Astrocyte (in vitro differentiated cells and primary cell): ENCODE measurements around the gene ETHE1. TPM values are rescaled to one million over a fixed set of nuclear protein-coding genes. Genes with fewer than 3 reads are reported as not detected.
A peak's percentile ranks its signal among the peaks of the same experiment; 100 is the strongest.

ENCODE experiments used
- DNase-seq: peaks from one replicate; pipeline ENCODE4 v3.0.0-alpha.2; 2010; ENCODE audit warnings: low read depth
- FAIRE-seq: peaks from 2 replicates; lab custom pipeline; 2011; peaks lifted over from hg19 to GRCh38; lab: Jason Lieb, UNC
- H2AFZ ChIP-seq: 2 replicates; pipeline ENCODE4 v1.6.0; 2012; ENCODE audit warnings: low read depth, low read length, inconsistent platforms
- H3K27ac ChIP-seq: 2 replicates; pipeline ENCODE4 v1.5.1; 2011; ENCODE audit warnings: low read depth, low read length, inconsistent platforms
- H3K27me3 ChIP-seq: 2 replicates; pipeline ENCODE4 v1.6.0; 2011; ENCODE audit warnings: low read length, inconsistent platforms; ENCODE audit not compliant: insufficient read depth
- H3K36me3 ChIP-seq: 2 replicates; pipeline ENCODE4 v1.5.1; 2011; ENCODE audit warnings: low read length, inconsistent platforms; ENCODE audit not compliant: insufficient read depth
- H3K4me1 ChIP-seq: 2 replicates; pipeline ENCODE4 v1.5.1; 2011; ENCODE audit warnings: low read length, inconsistent platforms; ENCODE audit not compliant: insufficient read depth
- H3K4me2 ChIP-seq: 2 replicates; pipeline ENCODE4 v1.6.0; 2012; ENCODE audit warnings: low read length, inconsistent platforms
- H3K4me3 ChIP-seq: 2 replicates; pipeline ENCODE4 v1.5.1; 2011; ENCODE audit warnings: low read depth, mild to moderate bottlenecking, low read length, inconsistent platforms; ENCODE audit not compliant: insufficient read depth
- H3K79me2 ChIP-seq: 2 replicates; pipeline ENCODE4 v1.6.0; 2012; ENCODE audit warnings: mild to moderate bottlenecking, low read length, inconsistent platforms; ENCODE audit not compliant: insufficient read depth
- H3K9ac ChIP-seq: 2 replicates; pipeline ENCODE4 v1.6.0; 2012; ENCODE audit warnings: mild to moderate bottlenecking, low read length, inconsistent platforms
- H3K9me3 ChIP-seq: 2 replicates; pipeline ENCODE4 v1.5.1; 2012; ENCODE audit warnings: low read depth, mild to moderate bottlenecking, low read length, inconsistent platforms; ENCODE audit not compliant: insufficient read depth
- H4K20me1 ChIP-seq: 2 replicates; pipeline ENCODE4 v1.6.0; 2012; ENCODE audit warnings: low read length, inconsistent platforms; ENCODE audit not compliant: insufficient read depth
- H3K27ac Mint-ChIP-seq: one replicate; pipeline ENCODE4 v1.8.0; 2021; ENCODE audit warnings: mild to moderate bottlenecking, mixed read lengths; ENCODE audit not compliant: unreplicated experiment
- H3K27me3 Mint-ChIP-seq: one replicate; pipeline ENCODE4 v1.8.0; 2021; ENCODE audit warnings: low read depth, mixed read lengths; ENCODE audit not compliant: unreplicated experiment
- H3K36me3 Mint-ChIP-seq: one replicate; pipeline ENCODE4 v1.8.0; 2021; ENCODE audit warnings: low read depth, mixed read lengths; ENCODE audit not compliant: unreplicated experiment
- H3K4me1 Mint-ChIP-seq: one replicate; pipeline ENCODE4 v1.8.0; 2021; ENCODE audit warnings: low read depth, mixed read lengths; ENCODE audit not compliant: unreplicated experiment
- H3K4me3 Mint-ChIP-seq: one replicate; pipeline ENCODE4 v1.8.0; 2021; ENCODE audit warnings: mild to moderate bottlenecking, moderate library complexity, mixed read lengths; ENCODE audit not compliant: unreplicated experiment
- H3K9me3 Mint-ChIP-seq: one replicate; pipeline ENCODE4 v1.8.0; 2021; ENCODE audit warnings: mild to moderate bottlenecking, mixed read lengths; ENCODE audit not compliant: unreplicated experiment
- EZH2 ChIP-seq: IDR thresholded peaks from 2 replicates; pipeline ENCODE4 v1.6.1; 2012; ENCODE audit warnings: mild to moderate bottlenecking, low read length, inconsistent platforms; ENCODE audit not compliant: insufficient read depth
- total RNA-seq: library from RNA; stranded (reverse); gene quantifications from 2 replicates; pipeline ENCODE4 v1.2.1, GENCODE V29; 2021
- TF ChIP-seq, protein P1 (sequence below): IDR thresholded peaks from 2 replicates; pipeline ENCODE4 v1.5.1; 2011; ENCODE audit warnings: low read depth, mild to moderate bottlenecking, inconsistent platforms, low read length, moderate library complexity; ENCODE audit not compliant: insufficient read depth

The ETHE1 gene
- total RNA-seq, 1 donor from 2014 or later: 50.7 TPM

DNA sequence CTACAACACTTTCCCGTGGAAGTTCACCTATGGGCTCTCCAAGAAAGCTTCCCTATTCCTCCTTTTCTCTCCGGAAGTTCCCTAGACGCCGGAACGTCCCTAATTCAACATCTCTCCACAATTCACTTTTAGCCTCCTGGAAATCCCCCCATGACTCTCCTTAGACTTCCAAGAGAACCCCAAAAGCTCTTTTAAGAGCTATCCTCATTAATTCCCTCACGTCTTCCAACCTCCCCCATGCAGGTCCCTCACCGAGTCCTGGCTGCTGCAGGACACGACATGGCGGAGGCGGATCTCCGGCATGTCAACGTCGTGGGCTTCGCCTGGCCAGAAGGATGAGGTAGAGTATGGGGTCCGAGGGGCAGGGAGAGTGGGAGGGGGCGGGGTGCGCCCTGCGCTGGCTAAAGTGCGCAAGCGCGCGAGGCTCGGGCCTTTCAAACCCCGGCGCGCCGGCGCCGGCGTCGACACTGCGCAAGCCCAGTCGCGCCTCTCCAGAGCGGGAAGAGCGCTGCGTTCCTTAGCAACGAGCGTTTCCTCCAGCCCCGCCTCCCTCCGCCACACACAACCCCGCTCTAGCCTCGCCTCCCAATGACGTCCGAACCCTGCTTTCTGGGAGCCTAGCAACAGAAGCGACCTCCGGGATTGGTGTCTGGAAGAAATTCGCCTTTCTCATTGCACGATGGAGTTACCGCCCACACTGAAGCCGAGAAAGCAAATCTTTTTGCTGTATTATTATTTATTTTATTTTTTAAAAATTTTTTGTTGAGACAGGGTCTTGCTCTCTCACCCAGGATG, 48.4 kb upstream of the ETHE1 start, which contains the start of the genes PINLYP and XRCC1:
Gene PINLYP, plus strand, starts transcription at position 646 of the 795 bp plus-strand sequence. CDS start 1,391 bp downstream, outside the sequence.
Gene XRCC1, minus strand, starts transcription at position 372 of the 795 bp plus-strand sequence. Its CDS starts 69 bp downstream, at position 303.
- H3K4me2 ChIP-seq: peak within 1 kb of the TSS; percentile 97
- TF ChIP-seq, protein P1, sequence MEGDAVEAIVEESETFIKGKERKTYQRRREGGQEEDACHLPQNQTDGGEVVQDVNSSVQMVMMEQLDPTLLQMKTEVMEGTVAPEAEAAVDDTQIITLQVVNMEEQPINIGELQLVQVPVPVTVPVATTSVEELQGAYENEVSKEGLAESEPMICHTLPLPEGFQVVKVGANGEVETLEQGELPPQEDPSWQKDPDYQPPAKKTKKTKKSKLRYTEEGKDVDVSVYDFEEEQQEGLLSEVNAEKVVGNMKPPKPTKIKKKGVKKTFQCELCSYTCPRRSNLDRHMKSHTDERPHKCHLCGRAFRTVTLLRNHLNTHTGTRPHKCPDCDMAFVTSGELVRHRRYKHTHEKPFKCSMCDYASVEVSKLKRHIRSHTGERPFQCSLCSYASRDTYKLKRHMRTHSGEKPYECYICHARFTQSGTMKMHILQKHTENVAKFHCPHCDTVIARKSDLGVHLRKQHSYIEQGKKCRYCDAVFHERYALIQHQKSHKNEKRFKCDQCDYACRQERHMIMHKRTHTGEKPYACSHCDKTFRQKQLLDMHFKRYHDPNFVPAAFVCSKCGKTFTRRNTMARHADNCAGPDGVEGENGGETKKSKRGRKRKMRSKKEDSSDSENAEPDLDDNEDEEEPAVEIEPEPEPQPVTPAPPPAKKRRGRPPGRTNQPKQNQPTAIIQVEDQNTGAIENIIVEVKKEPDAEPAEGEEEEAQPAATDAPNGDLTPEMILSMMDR: no peak
- no peak for TF ChIP-seq EZH2
- H3K9ac ChIP-seq: peak within 1 kb of the TSS; percentile 95
- H3K79me2 ChIP-seq: peaks cover 28% of the 10 kb centered on the region
- Mint-ChIP-seq H3K27me3 (peaks cover 13% of the 10 kb centered on the region), H3K36me3 (peaks cover 6% of the 10 kb centered on the region), H3K4me3 (peak within 1 kb of the TSS; percentile 95), H3K27ac (peak within 1 kb of the TSS; percentile 77), H3K9me3 (peaks cover 2% of the 10 kb centered on the region), H3K4me1 (peaks cover 2% of the 10 kb centered on the region)
- peak within 1 kb of the TSS; percentile 90 for H3K4me3 ChIP-seq
- H3K36me3 ChIP-seq: peaks cover 2% of the 10 kb centered on the region
- FAIRE-seq (peak; percentile 85), DNase-seq (peak; percentile 95)
- no peaks in the 10 kb centered on the region for H3K9me3 ChIP-seq
- peak within 1 kb of the TSS; percentile 85 for H3K27ac ChIP-seq
- H3K4me1 ChIP-seq: peaks cover 11% of the 10 kb centered on the region
- H4K20me1 ChIP-seq: peaks cover 2% of the 10 kb centered on the region
- H3K27me3 ChIP-seq: no peaks in the 10 kb centered on the region
- peak within 1 kb of the TSS; percentile 81 for H2AFZ ChIP-seq

DNA sequence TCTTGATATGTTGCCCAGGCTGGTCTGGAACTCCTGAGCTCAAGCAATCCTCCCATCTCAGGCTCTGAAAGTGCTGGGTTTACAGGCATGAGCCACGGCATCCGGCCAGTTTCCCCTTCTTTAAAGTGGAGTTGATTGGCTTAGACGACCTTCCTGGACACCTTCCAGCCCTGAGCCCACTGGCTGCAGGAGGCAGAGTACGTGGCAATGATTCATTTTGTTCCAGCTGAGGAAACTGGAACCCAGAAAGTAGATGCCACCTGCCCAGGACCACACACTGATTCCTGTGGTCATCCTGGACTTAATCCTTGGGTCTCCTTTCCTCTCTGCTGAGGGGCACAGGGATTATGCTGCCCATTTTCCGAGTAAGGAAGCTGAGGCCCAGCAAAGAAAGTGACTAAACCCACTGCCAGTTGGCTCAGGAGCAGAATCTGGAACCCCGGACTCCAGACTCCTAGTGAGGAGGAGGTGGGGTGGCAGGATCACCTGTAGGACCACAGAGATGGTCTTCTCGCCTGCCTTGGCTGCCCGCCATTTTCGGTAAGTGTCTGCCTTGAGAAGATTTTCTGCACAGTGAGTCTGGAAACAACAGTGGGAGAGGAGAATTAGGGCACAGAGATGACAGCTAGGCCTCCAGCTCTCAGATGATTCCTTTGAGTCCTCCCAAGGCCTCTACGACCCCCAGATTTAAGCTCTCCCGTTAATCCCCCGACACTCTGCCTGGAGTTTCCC, 47.6 kb upstream of the ETHE1 start:
- peaks cover 2% of the 10 kb centered on the region for H3K4me1 Mint-ChIP-seq
- Histone ChIP-seq H3K36me3 (peaks cover 5% of the 10 kb centered on the region), H3K4me1 (peaks cover 11% of the 10 kb centered on the region), H3K9me3 (no peaks in the 10 kb centered on the region), H3K9ac (peak overlapping the region; percentile 95), H3K27ac (peak overlapping the region; percentile 85), H3K79me2 (peaks cover 28% of the 10 kb centered on the region), H2AFZ (peak overlapping the region; percentile 81), H3K4me3 (peak overlapping the region; percentile 90), H3K4me2 (peak overlapping the region; percentile 97), H3K27me3 (no peaks in the 10 kb centered on the region), H4K20me1 (peaks cover 10% of the 10 kb centered on the region)
- TF ChIP-seq EZH2: no peak
- TF ChIP-seq, protein P1: no peak
- peak overlapping the region; percentile 77 for H3K27ac Mint-ChIP-seq
- peaks cover 8% of the 10 kb centered on the region for H3K27me3 Mint-ChIP-seq
- FAIRE-seq: no peak
- peak overlapping the region; percentile 95 for H3K4me3 Mint-ChIP-seq
- peak; percentile 64 for DNase-seq
- peaks cover 2% of the 10 kb centered on the region for H3K9me3 Mint-ChIP-seq
- H3K36me3 Mint-ChIP-seq: peaks cover 6% of the 10 kb centered on the region
